ENCODE data around the gene LPA.

GRCh38 chr6:160679402-160679769 lies 15.3 kb upstream of the LPA start:
- TF ChIP-seq CTCF (IDR thresholded peaks at IDR 0.05), result no peak
- TF ChIP-seq POLR2A (IDR thresholded peaks at IDR 0.05), result no peak
